GM21737 (cell line): ENCODE results near the gene OR2T29.
"Not testable (repeated sequence)": the region's sequence is repeated elsewhere in the genome, so short reads cannot be mapped to it uniquely, and the experiment has no call there.

Experiments
- ATAC-seq: cut with Tn5 transposase; IDR thresholded peaks from one replicate; pipeline ENCODE4 v1.9.1; 2021; ENCODE audit warnings: mild to moderate bottlenecking, moderate library complexity; ENCODE audit not compliant: unreplicated experiment

OR2T29 gene

GRCh38 chr1:248521856-248522255 is 40.7 kb downstream of the OR2T29 start:
- no peak for ATAC-seq

GRCh38 chr1:248510217-248510616 is 52.4 kb downstream of the OR2T29 start:
- ATAC-seq: not testable (repeated sequence)

DNA sequence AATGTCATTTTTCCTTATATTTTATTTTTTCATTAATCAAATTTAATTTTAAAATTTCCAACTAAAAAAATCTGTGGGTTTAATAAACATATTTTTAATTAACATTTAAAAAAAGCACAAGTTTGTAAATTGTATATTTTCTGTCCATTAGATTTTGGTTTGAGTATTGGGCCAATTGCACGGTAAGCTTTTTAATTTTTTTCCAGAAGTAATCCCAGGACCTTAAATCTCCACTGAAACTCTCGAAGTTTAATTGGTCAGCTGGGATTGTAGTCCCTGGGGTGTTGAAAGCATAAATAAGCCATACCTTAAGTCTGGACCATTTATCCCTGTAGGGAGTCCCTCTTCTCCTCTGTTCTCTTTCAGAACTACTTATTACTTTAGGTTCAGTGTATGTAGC is 54.8 kb downstream of the OR2T29 start, which contains the start of gene OR2G6:
Gene OR2G6 (plus strand): TSS at position 301 of the 400 bp plus-strand sequence. CDS start 13,574 bp downstream, outside the sequence.
- ATAC-seq: not testable (repeated sequence)
